G401.6 (cell line): ENCODE results near the gene CFAP74.

Experiments
- FAIRE-seq: peaks from 2 replicates; lab custom pipeline; 2012; peaks lifted over from hg19 to GRCh38; lab: Jason Lieb, UNC

CFAP74 gene

GRCh38 chr1:1914101-1914970 lies 89.2 kb downstream of the CFAP74 start:
- no peak for FAIRE-seq

- no peak for FAIRE-seq
These were observed 92.1 kb downstream of the CFAP74 start for GRCh38 chr1:1911350-1912041.

- FAIRE-seq: no peak
These were observed 92.8 kb downstream of the CFAP74 start for GRCh38 chr1:1910651-1911331.

GRCh38 chr1:1910033-1910465 lies 93.5 kb downstream of the CFAP74 start:
- no peak for FAIRE-seq

- no peak for FAIRE-seq
These were observed 95.1 kb downstream of the CFAP74 start for GRCh38 chr1:1908506-1908791.

GRCh38 chr1:1907098-1907736 lies 96.4 kb downstream of the CFAP74 start:
- no peak for FAIRE-seq

GRCh38 chr1:1906185-1907097 lies 97.1 kb downstream of the CFAP74 start:
- peak; percentile 83 for FAIRE-seq

GRCh38 chr1:1903224-1903623 lies 100.4 kb downstream of the CFAP74 start:
- no peak for FAIRE-seq

GRCh38 chr1:1901641-1902294 lies 101.8 kb downstream of the CFAP74 start:
- no peak for FAIRE-seq

GRCh38 chr1:1900883-1901640 lies 102.5 kb downstream of the CFAP74 start:
- no peak for FAIRE-seq

- no peak for FAIRE-seq
These were observed 103.6 kb downstream of the CFAP74 start for GRCh38 chr1:1899967-1900327.

GRCh38 chr1:1899266-1899966 lies 104.2 kb downstream of the CFAP74 start:
- FAIRE-seq: no peak

GRCh38 chr1:1898246-1898933 lies 105.2 kb downstream of the CFAP74 start:
- FAIRE-seq: no peak

GRCh38 chr1:1895456-1896336 lies 107.9 kb downstream of the CFAP74 start:
- no peak for FAIRE-seq

- no peak for FAIRE-seq
These were observed 108.5 kb downstream of the CFAP74 start for GRCh38 chr1:1895060-1895418.

GRCh38 chr1:1894354-1895059 lies 109.1 kb downstream of the CFAP74 start:
- no peak for FAIRE-seq

GRCh38 chr1:1893997-1894353 lies 109.6 kb downstream of the CFAP74 start:
- no peak for FAIRE-seq
